Stimulated activated naive CD8-positive, alpha-beta T cell treated with anti-CD3 and anti-CD28 coated beads, Interleukin-15, Interleukin-2, amounts not matched to agents 100 ng/mL and 50 ng/mL, for 24 hours (primary cell): ENCODE results near the gene CYP1A2.
"Not testable (repeated sequence)": the region's sequence is repeated elsewhere in the genome, so short reads cannot be mapped to it uniquely, and the experiment has no call there.

Experiments used
- H3K27ac Mint-ChIP-seq: one replicate; pipeline ENCODE4 v1.8.0; 2021; ENCODE audit warnings: mild to moderate bottlenecking, mixed read lengths
- H3K27me3 Mint-ChIP-seq: one replicate; pipeline ENCODE4 v1.8.0; 2021; ENCODE audit warnings: mixed read lengths
- H3K36me3 Mint-ChIP-seq: one replicate; pipeline ENCODE4 v1.8.0; 2021; ENCODE audit warnings: low read depth, mixed read lengths
- H3K4me1 Mint-ChIP-seq: one replicate; pipeline ENCODE4 v1.8.0; 2021; ENCODE audit warnings: low read depth, mixed read lengths
- H3K4me3 Mint-ChIP-seq: one replicate; pipeline ENCODE4 v1.8.0; 2021; ENCODE audit warnings: mild to moderate bottlenecking, mixed read lengths
- H3K9me3 Mint-ChIP-seq: one replicate; pipeline ENCODE4 v1.8.0; 2021; ENCODE audit warnings: mixed read lengths

The CYP1A2 gene

GRCh38 chr15:74727727-74728126, 20.9 kb upstream of the CYP1A2 start:
- H3K9me3 Mint-ChIP-seq: no peaks in the 10 kb centered on the region

DNA sequence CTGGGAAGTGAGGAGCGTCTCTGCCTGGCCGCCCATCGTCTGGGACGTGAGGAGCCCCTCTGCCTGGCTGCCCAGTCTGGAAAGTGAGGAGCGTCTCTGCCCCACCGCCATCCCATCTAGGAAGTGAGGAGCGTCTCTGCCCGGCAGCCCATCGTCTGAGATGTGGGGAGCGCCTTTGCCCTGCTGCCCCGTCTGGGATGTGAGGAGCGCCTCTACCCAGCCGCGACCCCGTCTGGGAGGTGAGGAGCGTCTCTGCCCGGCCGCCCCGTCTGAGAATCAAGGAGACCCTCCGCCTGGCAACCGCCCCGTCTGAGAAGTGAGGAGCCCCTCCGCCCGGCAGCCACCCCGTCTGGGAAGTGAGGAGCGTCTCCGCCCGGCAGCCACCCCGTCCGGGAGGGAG, 19.9 kb upstream of the CYP1A2 start:
- H3K9me3 Mint-ChIP-seq, H3K4me3 Mint-ChIP-seq, H3K27ac Mint-ChIP-seq, H3K36me3 Mint-ChIP-seq: not testable (repeated sequence)
- Mint-ChIP-seq H3K4me1 (peaks cover 11% of the 10 kb centered on the region), H3K27me3 (peaks cover 23% of the 10 kb centered on the region)

More at GRCh38 chr15:74727727-74728126, 20.9 kb upstream of the CYP1A2 start:
- Mint-ChIP-seq H3K4me3 (no peak overlapping the region), H3K36me3 (no peaks in the 10 kb centered on the region), H3K27ac (no peak overlapping the region), H3K27me3 (peaks cover 23% of the 10 kb centered on the region), H3K4me1 (peaks cover 11% of the 10 kb centered on the region)

DNA sequence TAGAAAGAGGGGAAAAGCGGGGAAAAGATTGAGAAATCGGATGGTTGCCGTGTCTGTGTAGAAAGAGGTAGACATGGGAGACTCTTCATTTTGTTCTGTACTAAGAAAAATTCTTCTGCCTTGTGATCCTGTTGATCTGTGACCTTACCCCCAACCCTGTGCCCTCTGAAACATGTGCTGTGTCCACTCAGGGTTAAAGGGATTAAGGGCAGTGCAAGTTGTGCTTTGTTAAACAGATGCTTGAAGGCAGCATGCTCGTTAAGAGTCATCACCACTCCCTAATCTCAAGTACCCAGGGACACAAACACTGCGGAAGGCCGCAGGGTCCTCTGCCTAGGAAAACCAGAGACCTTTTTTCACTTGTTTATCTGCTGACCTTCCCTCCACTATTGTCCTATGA, 19.3 kb upstream of the CYP1A2 start:
- H3K4me1 Mint-ChIP-seq: peaks cover 11% of the 10 kb centered on the region
- peaks cover 20% of the 10 kb centered on the region for H3K27me3 Mint-ChIP-seq
- H3K36me3 Mint-ChIP-seq, H3K27ac Mint-ChIP-seq, H3K9me3 Mint-ChIP-seq, H3K4me3 Mint-ChIP-seq: not testable (repeated sequence)

DNA sequence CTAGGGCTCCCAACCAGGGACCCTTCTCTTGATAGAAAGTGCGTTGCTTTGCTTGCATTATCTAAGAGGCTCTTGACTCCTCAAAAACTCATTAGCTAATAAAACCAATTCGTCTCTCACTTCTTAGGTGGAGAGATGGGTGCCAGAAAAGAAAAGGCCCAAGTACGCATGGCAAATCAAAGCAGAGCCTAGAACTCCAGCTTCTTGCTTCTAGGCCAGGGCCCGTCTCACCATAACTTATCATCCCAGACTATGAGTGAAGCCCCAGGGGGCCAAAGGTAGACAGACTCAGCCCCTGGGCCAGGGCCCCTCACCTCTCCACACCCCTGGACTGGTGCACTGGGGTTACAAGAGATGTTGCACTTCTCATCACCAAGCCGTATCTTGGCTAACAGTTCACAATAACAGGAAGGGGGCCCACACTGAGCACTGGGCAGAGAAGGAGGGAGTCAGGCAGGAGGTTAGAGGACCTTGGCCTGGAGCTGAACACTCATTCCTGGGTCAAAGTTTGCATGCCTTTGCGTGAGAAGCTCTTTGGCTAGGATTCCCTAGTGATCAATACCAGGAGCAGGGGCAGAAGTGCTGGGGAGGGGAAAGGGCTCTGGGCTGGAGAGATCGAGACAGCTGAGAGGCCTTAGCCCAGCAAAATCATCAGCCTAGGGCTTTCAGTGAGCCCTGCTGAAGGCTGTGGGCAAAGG, 17.9 kb upstream of the CYP1A2 start:
- Mint-ChIP-seq H3K27ac (no peak overlapping the region), H3K27me3 (peaks cover 21% of the 10 kb centered on the region), H3K36me3 (no peaks in the 10 kb centered on the region), H3K4me3 (no peak overlapping the region), H3K4me1 (peaks cover 9% of the 10 kb centered on the region), H3K9me3 (no peaks in the 10 kb centered on the region)

- Mint-ChIP-seq H3K27me3 (peaks cover 9% of the 10 kb centered on the region), H3K4me3 (no peak overlapping the region), H3K4me1 (peaks cover 5% of the 10 kb centered on the region), H3K36me3 (peaks cover 4% of the 10 kb centered on the region), H3K27ac (no peak overlapping the region), H3K9me3 (peaks cover 1% of the 10 kb centered on the region)
Observed at GRCh38 chr15:74732846-74733245, 15.8 kb upstream of the CYP1A2 start.

DNA sequence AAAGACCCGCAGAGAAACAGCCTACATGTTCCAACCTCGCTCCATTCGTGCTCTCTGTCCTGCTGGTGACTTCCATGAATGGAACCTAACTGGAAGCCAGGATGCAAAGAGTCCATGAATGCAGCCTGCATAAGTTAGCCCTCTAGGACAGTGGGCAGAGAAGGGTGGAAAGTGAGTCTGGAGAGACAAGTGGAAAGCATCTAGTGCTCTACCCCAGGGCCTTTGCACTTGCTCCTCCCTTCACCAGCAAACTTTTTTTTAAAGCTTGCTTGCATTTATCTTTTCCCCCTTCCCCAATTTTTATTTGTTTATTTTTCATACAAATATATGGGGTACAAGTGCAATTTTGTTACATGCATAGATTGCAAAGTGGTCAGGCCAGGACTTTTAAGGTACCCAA, 15.4 kb upstream of the CYP1A2 start:
- H3K4me1 Mint-ChIP-seq: peaks cover 9% of the 10 kb centered on the region

DNA sequence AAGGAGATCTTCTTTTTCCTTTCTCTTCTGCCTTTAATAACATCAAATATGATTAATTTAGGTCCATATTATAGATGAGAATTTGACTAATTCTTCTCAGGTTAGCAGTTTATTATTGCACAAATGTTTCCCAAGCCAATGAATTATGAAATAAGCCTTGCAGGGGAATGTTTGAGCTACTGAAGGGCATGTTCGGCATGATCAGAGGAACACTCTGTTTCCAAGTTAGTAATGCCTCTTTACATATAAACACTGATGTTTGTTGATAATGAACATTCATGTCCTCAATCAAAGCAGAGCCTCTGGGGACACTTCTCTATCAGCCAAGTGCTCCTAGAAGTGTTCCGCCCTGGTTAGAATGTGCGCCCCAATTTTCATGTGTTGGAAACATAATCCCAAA, 13.3 kb upstream of the CYP1A2 start:
- peaks cover 11% of the 10 kb centered on the region for H3K4me1 Mint-ChIP-seq
- H3K36me3 Mint-ChIP-seq: peaks cover 10% of the 10 kb centered on the region
- H3K9me3 Mint-ChIP-seq: peaks cover 6% of the 10 kb centered on the region
- peaks cover 6% of the 10 kb centered on the region for H3K27me3 Mint-ChIP-seq
- no peak overlapping the region for H3K4me3 Mint-ChIP-seq
- H3K27ac Mint-ChIP-seq: no peak overlapping the region

More for the DNA sequence above, 15.4 kb upstream of the CYP1A2 start:
- Mint-ChIP-seq H3K9me3 (peaks cover 5% of the 10 kb centered on the region), H3K36me3 (peaks cover 8% of the 10 kb centered on the region), H3K4me3 (no peak overlapping the region), H3K27me3 (peaks cover 7% of the 10 kb centered on the region), H3K27ac (no peak overlapping the region)

DNA sequence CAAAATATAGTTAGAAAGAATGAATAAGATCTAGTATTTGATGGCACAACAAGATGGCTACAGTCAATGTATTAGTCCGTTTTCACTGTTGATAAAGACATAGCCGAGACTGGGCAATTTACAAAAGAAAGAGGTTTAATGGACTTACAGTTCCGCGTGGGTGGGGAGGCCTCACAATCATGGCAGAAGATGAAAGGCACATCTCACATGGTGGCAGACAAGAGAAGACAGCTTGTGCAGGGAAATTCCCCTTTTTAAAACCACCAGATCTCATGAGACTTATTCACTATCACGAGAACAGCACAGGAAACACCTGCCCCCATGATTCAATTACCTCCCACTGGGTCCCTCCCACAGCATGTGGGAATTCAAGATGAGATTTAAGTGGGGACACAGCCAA, 10.4 kb upstream of the CYP1A2 start:
- not testable (repeated sequence) for H3K27ac Mint-ChIP-seq, H3K4me3 Mint-ChIP-seq
- Mint-ChIP-seq H3K9me3 (peaks cover 11% of the 10 kb centered on the region), H3K36me3 (peaks cover 10% of the 10 kb centered on the region), H3K4me1 (peaks cover 11% of the 10 kb centered on the region), H3K27me3 (peaks cover 14% of the 10 kb centered on the region)

GRCh38 chr15:74742422-74742821, 6.2 kb upstream of the CYP1A2 start:
- Mint-ChIP-seq H3K36me3 (peaks cover 8% of the 10 kb centered on the region), H3K4me3 (no peak overlapping the region), H3K4me1 (peaks cover 9% of the 10 kb centered on the region), H3K27ac (peak overlapping the region; percentile 23), H3K27me3 (peaks cover 10% of the 10 kb centered on the region), H3K9me3 (peaks cover 11% of the 10 kb centered on the region)

DNA sequence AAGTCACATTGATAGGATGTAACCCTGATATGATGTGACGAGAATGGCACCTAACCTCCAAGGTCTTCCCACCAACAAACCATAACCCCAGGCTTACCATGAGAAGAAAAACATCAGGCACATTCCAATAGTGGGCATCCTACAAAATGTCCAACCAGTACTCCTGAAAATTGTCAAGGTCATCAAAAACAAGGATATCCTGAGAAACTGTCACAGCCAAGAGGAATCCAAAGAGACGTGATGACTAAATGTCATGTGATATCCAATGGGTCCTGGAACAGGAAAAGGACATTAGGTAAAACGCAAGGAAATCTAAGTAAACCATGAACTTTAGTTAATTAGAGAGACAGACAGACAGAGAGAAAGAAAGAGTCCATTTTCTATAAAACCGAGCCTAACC, 2.3 kb upstream of the CYP1A2 start:
- Mint-ChIP-seq H3K9me3 (peaks cover 5% of the 10 kb centered on the region), H3K27ac (no peak overlapping the region), H3K27me3 (peaks cover 6% of the 10 kb centered on the region), H3K36me3 (no peaks in the 10 kb centered on the region), H3K4me3 (no peak overlapping the region), H3K4me1 (no peaks in the 10 kb centered on the region)

- no peaks in the 10 kb centered on the region for H3K9me3 Mint-ChIP-seq
- H3K36me3 Mint-ChIP-seq: no peaks in the 10 kb centered on the region
- no peaks in the 10 kb centered on the region for H3K4me1 Mint-ChIP-seq
- H3K27ac Mint-ChIP-seq: no peak overlapping the region
- no peak overlapping the region for H3K4me3 Mint-ChIP-seq
- H3K27me3 Mint-ChIP-seq: no peaks in the 10 kb centered on the region
Observed at GRCh38 chr15:74749832-74750231, 1.2 kb downstream of the CYP1A2 start.

DNA sequence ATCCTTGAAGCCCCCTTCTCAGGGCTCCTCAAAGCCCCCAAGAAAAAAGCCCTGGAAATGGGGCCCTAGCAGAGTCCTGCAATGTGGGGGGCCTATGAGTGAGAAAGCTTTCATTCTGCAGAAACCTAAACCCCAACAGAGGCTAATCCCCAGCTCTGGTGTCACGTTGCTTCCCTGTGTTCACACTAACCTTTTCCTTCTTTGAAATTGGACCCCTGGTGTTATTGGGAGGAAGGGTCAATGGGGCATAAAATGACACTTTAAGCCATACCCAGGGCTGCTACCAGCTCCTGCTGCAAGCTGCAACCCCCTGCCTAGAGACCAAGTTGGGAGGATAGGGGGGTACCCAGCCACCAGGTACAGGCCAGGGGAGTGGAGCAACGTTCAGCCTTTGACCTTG, 2.1 kb downstream of the CYP1A2 start:
- no peaks in the 10 kb centered on the region for H3K9me3 Mint-ChIP-seq
- no peak overlapping the region for H3K27ac Mint-ChIP-seq
- no peaks in the 10 kb centered on the region for H3K36me3 Mint-ChIP-seq
- no peak overlapping the region for H3K4me3 Mint-ChIP-seq
- H3K27me3 Mint-ChIP-seq: no peaks in the 10 kb centered on the region
- H3K4me1 Mint-ChIP-seq: no peaks in the 10 kb centered on the region

- Mint-ChIP-seq H3K27me3 (no peaks in the 10 kb centered on the region), H3K9me3 (no peaks in the 10 kb centered on the region), H3K4me1 (no peaks in the 10 kb centered on the region), H3K4me3 (no peak overlapping the region), H3K27ac (no peak overlapping the region), H3K36me3 (no peaks in the 10 kb centered on the region)
Observed at GRCh38 chr15:74752011-74752410, 3.4 kb downstream of the CYP1A2 start.

DNA sequence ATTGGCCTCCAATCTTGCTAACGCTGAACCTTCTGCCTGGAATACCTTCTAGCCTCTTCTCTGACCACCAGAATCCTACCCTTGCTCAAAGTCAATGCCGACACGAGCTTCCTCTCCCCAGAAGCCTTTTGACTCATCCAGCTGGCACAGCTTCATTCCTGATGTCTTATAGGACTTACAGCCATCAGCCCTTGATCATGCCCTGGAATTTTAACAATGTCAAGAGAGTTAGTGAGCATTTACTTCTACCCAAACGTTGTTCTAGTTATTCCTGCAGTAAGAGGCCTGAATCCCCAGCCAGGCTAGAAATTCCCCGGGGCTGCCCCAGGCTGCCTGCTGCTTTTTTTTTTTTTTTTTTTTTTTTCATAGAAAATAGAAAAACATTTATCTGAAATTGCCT, 3.9 kb downstream of the CYP1A2 start:
- no peaks in the 10 kb centered on the region for H3K4me1 Mint-ChIP-seq
- H3K4me3 Mint-ChIP-seq: no peak overlapping the region
- no peaks in the 10 kb centered on the region for H3K9me3 Mint-ChIP-seq
- no peak overlapping the region for H3K27ac Mint-ChIP-seq
- no peaks in the 10 kb centered on the region for H3K36me3 Mint-ChIP-seq
- H3K27me3 Mint-ChIP-seq: no peaks in the 10 kb centered on the region

- Mint-ChIP-seq H3K36me3 (no peaks in the 10 kb centered on the region), H3K4me1 (no peaks in the 10 kb centered on the region), H3K27ac (no peak overlapping the region), H3K4me3 (no peak overlapping the region), H3K27me3 (no peaks in the 10 kb centered on the region), H3K9me3 (no peaks in the 10 kb centered on the region)
Observed at GRCh38 chr15:74754593-74755215, 6.1 kb downstream of the CYP1A2 start.

- Mint-ChIP-seq H3K4me1 (no peaks in the 10 kb centered on the region), H3K9me3 (no peaks in the 10 kb centered on the region), H3K36me3 (no peaks in the 10 kb centered on the region), H3K27me3 (no peaks in the 10 kb centered on the region), H3K27ac (no peak overlapping the region), H3K4me3 (no peak overlapping the region)
Observed at GRCh38 chr15:74758736-74759135, 10.1 kb downstream of the CYP1A2 start.
